Activated B cell treated with CpG ODN at 0.5 μM for 24 hours (primary cell): ENCODE data around the gene CYB561D1. TPM values are rescaled to one million over a fixed set of nuclear protein-coding genes. Genes with fewer than 3 reads are reported as not detected.
A peak's percentile ranks its signal among the peaks of the same experiment; 100 is the strongest.
"Not testable (repeated sequence)": the region's sequence is repeated elsewhere in the genome, so short reads cannot be mapped to it uniquely, and the experiment has no call there.

Source experiments
- ATAC-seq: fragments of 200-7000 bp; cut with Tn5 transposase; one replicate; pipeline ENCODE4 v1.10.0; 2021; ENCODE audit warnings: low read depth, mild to moderate bottlenecking, moderate library complexity
- CTCF ChIA-PET: fragments of 350-600 bp; sonication (Branson Sonifier 250); formaldehyde crosslinking; loops from one replicate; lab custom pipeline; 2021; ENCODE audit warnings: antibody characterized with exemption; lab: Charles Lee
- POLR2A ChIA-PET: fragments of 350-600 bp; sonication (Branson Sonifier 250); formaldehyde crosslinking; loops from one replicate; lab custom pipeline; 2021; ENCODE audit warnings: antibody characterized with exemption; lab: Charles Lee
- DNase-seq: peaks from one replicate; pipeline ENCODE4 v3.0.0; 2022
- H3K27ac Mint-ChIP-seq: one replicate; pipeline ENCODE4 v1.8.0; 2020; ENCODE audit warnings: mixed read lengths
- H3K27me3 Mint-ChIP-seq: one replicate; pipeline ENCODE4 v1.8.0; 2021; ENCODE audit warnings: mixed read lengths
- H3K36me3 Mint-ChIP-seq: one replicate; pipeline ENCODE4 v1.8.0; 2021; ENCODE audit warnings: low read depth, mixed read lengths
- H3K4me1 Mint-ChIP-seq: one replicate; pipeline ENCODE4 v1.8.0; 2021; ENCODE audit warnings: mixed read lengths
- H3K4me3 Mint-ChIP-seq: one replicate; pipeline ENCODE4 v1.8.0; 2020; ENCODE audit warnings: mild to moderate bottlenecking, mixed read lengths
- H3K9me3 Mint-ChIP-seq: one replicate; pipeline ENCODE4 v1.8.0; 2020; ENCODE audit warnings: mixed read lengths
- CTCF ChIP-seq: fragments of 200-600 bp; IDR thresholded peaks from one replicate; pipeline ENCODE4 v1.8.0; 2022; ENCODE audit warnings: antibody characterized with exemption, mild to moderate bottlenecking
- intact Hi-C: fragments of 100-400 bp; cut with micrococcal nuclease; formaldehyde crosslinking; loops from one replicate; pipeline ENCODE4 v1.15.1; 2024
- total RNA-seq: library from RNA; stranded (reverse); gene quantifications from 2 replicates; pipeline ENCODE4 v1.2.3, GENCODE V29; 2022

The CYB561D1 gene, protein sequence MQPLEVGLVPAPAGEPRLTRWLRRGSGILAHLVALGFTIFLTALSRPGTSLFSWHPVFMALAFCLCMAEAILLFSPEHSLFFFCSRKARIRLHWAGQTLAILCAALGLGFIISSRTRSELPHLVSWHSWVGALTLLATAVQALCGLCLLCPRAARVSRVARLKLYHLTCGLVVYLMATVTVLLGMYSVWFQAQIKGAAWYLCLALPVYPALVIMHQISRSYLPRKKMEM
- total RNA-seq = 17.1 and 18.1 TPM in 2 replicates

- no peaks in the 10 kb centered on the region for H3K9me3 Mint-ChIP-seq
- CTCF ChIA-PET = interaction anchor here (0.9 to 23.7 kb wide), 11 partner anchors 10 to 217 kb away, joined by 3 to 375 read pairs (median 4); partner anchors contain the start of genes ATXN7L2, PSMA5 and SORT1
- peak within 1 kb of the TSS; percentile 98 for H3K4me3 Mint-ChIP-seq
- H3K4me1 Mint-ChIP-seq = peaks cover 43% of the 10 kb centered on the region
- TF ChIP-seq CTCF = peak; percentile 81
- no peaks in the 10 kb centered on the region for H3K27me3 Mint-ChIP-seq
- intact Hi-C loops = loop anchor here (1.0 to 5.0 kb wide), 8 partner anchors 11 to 538 kb away; partner anchors contain the start of genes AMIGO1, AMPD2, ATXN7L2 and GNAT2
- H3K36me3 Mint-ChIP-seq = peaks cover 36% of the 10 kb centered on the region
- DNase-seq (peak; percentile 95), ATAC-seq (peak; percentile 89)
- peak within 1 kb of the TSS; percentile 91 for H3K27ac Mint-ChIP-seq
- POLR2A ChIA-PET = interaction anchor here (0.6 to 3.0 kb wide), 16 partner anchors 9 to 833 kb away, joined by 3 to 29 read pairs (median 4); partner anchors contain the start of genes AHCYL1, AMIGO1, ATXN7L2 and GNAI3
Observed at GRCh38 chr1:109493805-109494539, at the start of gene CYB561D1. CYB561D1 (plus strand) TSS chr1:109494094; CDS start chr1:109494140, 46 bp downstream.

DNA sequence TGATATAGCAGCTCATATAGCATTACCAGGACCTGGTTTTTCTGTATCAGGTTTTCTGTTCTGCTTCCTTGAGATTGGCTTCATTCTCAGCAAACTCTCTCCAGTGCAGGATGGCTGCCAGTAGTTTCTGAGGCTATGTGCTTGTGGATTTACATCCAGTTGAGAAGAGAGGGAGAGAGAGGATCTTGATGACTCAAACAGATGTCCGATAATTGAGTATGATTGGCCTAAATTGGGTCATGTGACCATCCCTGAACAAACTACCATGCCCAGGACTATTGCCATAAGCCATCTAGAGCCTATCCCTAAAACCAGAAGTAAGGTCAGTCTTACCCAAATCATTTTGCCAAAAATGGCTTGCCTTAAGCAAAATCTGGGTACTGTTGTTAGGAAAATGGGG is 49.5 kb upstream of the CYB561D1 start:
- Mint-ChIP-seq H3K27me3 (peaks cover 20% of the 10 kb centered on the region), H3K27ac (no peak overlapping the region), H3K4me3 (no peak overlapping the region), H3K9me3 (no peaks in the 10 kb centered on the region), H3K4me1 (no peaks in the 10 kb centered on the region), H3K36me3 (no peaks in the 10 kb centered on the region)
- intact Hi-C loops = no loop called here
- ATAC-seq (no peak), DNase-seq (no peak)
- ChIA-PET CTCF (no interaction called here), POLR2A (no interaction called here)
- no peak for TF ChIP-seq CTCF

GRCh38 chr1:109445949-109446695 is 47.8 kb upstream of the CYB561D1 start:
- H3K36me3 Mint-ChIP-seq, DNase-seq, intact Hi-C loops, H3K27ac Mint-ChIP-seq, ATAC-seq, H3K4me3 Mint-ChIP-seq, H3K4me1 Mint-ChIP-seq, H3K9me3 Mint-ChIP-seq, CTCF ChIA-PET: not testable (repeated sequence)
- POLR2A ChIA-PET = interaction anchor here (0.7 kb wide), 1 partner anchor 21 kb away, joined by 3 read pairs; no protein-coding TSS in a partner anchor
- H3K27me3 Mint-ChIP-seq = peaks cover 33% of the 10 kb centered on the region

DNA sequence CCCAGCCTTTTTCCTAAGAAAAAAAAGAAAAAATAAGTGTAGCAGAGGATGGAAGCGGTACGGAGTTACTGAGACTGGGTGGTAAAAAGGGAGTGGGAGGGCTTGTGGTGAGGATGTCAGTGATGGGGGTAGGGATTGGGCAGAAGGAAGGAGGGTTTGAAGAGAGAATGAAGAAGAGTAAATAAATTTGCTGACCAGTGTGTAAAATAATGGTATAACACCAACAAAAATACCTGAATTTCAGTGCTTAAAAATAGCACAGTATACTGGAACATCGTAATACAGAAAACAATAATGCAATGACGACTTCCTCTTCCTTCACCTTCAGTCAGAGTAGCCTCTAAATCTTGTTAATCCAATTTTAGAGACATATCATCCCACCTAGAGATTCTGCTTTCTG is 46.4 kb upstream of the CYB561D1 start:
- no peak for DNase-seq
- no peaks in the 10 kb centered on the region for H3K4me1 Mint-ChIP-seq
- ATAC-seq = no peak
- ChIA-PET POLR2A (no interaction called here), CTCF (no interaction called here)
- intact Hi-C loops = no loop called here
- no peak for TF ChIP-seq CTCF
- no peaks in the 10 kb centered on the region for H3K9me3 Mint-ChIP-seq
- no peak overlapping the region for H3K27ac Mint-ChIP-seq
- H3K36me3 Mint-ChIP-seq = no peaks in the 10 kb centered on the region
- H3K27me3 Mint-ChIP-seq = peaks cover 34% of the 10 kb centered on the region
- H3K4me3 Mint-ChIP-seq = no peak overlapping the region

DNA sequence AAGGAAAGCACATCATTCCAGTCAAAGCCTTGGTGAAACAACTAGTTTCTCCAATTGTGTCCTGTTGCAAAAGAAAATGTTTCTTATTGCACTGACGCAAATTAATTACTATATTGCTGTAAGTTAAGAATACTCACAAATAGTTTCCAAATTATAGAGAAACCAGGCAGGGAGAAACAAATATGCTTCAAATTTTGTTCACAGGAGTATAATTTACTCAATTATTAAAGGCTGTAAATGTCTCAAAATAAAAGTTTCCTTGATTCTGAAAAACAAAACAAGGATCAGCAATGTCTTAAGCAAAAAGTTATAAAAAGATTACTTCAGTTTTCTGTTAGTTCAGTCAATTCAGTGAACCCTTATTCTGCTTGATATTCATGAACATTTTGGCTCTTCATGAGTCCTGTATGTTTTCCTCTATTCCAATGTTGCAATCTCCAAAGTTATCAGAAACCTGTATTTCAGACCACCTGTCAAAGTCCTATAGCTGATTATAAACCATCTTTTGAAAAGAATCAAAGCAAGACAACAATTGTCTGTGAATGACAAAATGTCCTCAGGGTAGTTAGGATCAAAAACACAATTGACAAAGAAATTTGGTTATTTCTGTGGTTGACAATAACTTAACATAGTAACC is 39.3 kb upstream of the CYB561D1 start:
- intact Hi-C loops = no loop called here

More for the DNA sequence above, 39.3 kb upstream of the CYB561D1 start:
- ChIA-PET POLR2A (interaction anchor here (0.6 kb wide), 1 partner anchor 1633 kb away, joined by 3 read pairs; no protein-coding TSS in a partner anchor), CTCF (no interaction called here)
- H3K36me3 Mint-ChIP-seq = no peaks in the 10 kb centered on the region
- DNase-seq = no peak
- H3K9me3 Mint-ChIP-seq = peaks cover 10% of the 10 kb centered on the region
- ATAC-seq = no peak
- no peak overlapping the region for H3K27ac Mint-ChIP-seq
- no peaks in the 10 kb centered on the region for H3K4me1 Mint-ChIP-seq
- no peak for TF ChIP-seq CTCF
- H3K27me3 Mint-ChIP-seq = peaks cover 28% of the 10 kb centered on the region
- no peak overlapping the region for H3K4me3 Mint-ChIP-seq
